Peyer's patch (tissue), 4 donors: ENCODE results near the gene CPED1.

Experiments
- CTCF ChIP-seq, 6 experiments: fragments of 450-650 bp in 4 of 6; fragments of 200-600 bp in 2 of 6; sonication (generic) in 1 of 6; IDR thresholded peaks; one replicate each; pipeline ENCODE4 v1.5.1; 2017 to 2019; ENCODE audit warnings: antibody characterized with exemption in 6 of 6, mild to moderate bottlenecking in 3 of 6, moderate library complexity in 1 of 6
- POLR2A ChIP-seq, 2 donors: fragments of 450-650 bp; IDR thresholded peaks; one replicate each; pipeline ENCODE4 v1.5.1; 2017; ENCODE audit warnings: antibody characterized with exemption in 2 of 2, mild to moderate bottlenecking in 2 of 2, moderate library complexity in 2 of 2

- TF ChIP-seq CTCF (IDR thresholded peaks at IDR 0.05), result no peak
- TF ChIP-seq POLR2A (IDR thresholded peaks at IDR 0.05), result no peak
Measured at GRCh38 chr7:121000081-121000983, 11.8 kb downstream of the CPED1 start.
